ENCODE measurements around the gene FRMD7.

FRMD7 gene

DNA sequence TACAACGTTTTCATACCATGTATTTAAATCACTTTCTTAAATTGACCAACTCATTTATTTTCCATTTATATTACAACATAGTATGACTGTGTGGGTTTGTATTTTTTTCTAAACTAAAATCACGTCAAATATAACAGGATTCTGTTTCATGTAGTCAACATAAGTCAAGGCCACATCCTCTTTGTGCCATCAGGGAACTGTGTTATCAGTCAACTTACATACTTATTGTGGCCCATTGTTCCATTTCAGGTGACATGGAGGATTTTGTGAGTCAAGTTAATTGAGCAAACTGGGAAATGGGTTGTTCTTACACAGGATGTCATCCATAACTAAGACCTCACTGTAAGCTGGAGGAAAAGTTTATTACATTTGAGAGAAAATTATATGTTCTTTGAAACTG lies 68.8 kb downstream of the FRMD7 start:
- no peak for TF ChIP-seq SIN3A (IDR thresholded peaks at IDR 0.05; ENCODE audit: borderline replicate concordance, insufficient read depth, low read length)
- TF ChIP-seq FOXP2 (optimal IDR thresholded peaks at IDR 0.05; ENCODE audit: borderline replicate concordance, extremely low read depth, extremely low read length, insufficient read depth), result no peak
- TF ChIP-seq, protein P1, sequence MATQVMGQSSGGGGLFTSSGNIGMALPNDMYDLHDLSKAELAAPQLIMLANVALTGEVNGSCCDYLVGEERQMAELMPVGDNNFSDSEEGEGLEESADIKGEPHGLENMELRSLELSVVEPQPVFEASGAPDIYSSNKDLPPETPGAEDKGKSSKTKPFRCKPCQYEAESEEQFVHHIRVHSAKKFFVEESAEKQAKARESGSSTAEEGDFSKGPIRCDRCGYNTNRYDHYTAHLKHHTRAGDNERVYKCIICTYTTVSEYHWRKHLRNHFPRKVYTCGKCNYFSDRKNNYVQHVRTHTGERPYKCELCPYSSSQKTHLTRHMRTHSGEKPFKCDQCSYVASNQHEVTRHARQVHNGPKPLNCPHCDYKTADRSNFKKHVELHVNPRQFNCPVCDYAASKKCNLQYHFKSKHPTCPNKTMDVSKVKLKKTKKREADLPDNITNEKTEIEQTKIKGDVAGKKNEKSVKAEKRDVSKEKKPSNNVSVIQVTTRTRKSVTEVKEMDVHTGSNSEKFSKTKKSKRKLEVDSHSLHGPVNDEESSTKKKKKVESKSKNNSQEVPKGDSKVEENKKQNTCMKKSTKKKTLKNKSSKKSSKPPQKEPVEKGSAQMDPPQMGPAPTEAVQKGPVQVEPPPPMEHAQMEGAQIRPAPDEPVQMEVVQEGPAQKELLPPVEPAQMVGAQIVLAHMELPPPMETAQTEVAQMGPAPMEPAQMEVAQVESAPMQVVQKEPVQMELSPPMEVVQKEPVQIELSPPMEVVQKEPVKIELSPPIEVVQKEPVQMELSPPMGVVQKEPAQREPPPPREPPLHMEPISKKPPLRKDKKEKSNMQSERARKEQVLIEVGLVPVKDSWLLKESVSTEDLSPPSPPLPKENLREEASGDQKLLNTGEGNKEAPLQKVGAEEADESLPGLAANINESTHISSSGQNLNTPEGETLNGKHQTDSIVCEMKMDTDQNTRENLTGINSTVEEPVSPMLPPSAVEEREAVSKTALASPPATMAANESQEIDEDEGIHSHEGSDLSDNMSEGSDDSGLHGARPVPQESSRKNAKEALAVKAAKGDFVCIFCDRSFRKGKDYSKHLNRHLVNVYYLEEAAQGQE (IDR thresholded peaks at IDR 0.05; ENCODE audit: insufficient read depth in 1 of 2, low read depth in 2 of 2, low read length in 2 of 2), result no peak
- no peak for TF ChIP-seq TAF1 (IDR thresholded peaks at IDR 0.05; ENCODE audit: borderline replicate concordance, insufficient read depth, low read length)
- TF ChIP-seq POLR2AphosphoS5 (IDR thresholded peaks at IDR 0.05; ENCODE audit: low read depth, low read length), result no peak

DNA sequence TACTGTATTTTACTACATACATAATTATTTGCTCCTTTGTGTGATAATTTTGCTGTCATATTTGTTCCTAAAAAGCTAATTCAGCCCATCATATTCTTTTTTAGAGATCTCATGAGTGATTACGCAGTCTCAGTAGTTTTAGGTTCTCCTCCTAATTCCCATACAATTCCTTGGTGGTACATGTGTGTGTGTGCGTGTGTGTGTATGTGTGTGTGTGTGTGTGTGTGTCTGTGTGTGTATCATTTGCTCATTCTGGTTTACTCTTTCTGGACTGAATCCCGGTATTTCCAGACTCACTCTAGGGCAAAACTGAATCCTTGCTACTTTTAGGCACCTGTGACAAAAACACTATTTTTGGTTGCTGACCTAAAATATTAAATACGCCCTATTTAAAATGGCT lies 69.8 kb downstream of the FRMD7 start:
- TF ChIP-seq, protein P1 (IDR thresholded peaks at IDR 0.05; ENCODE audit: insufficient read depth in 1 of 2, low read depth in 2 of 2, low read length in 2 of 2), result no peak
- TF ChIP-seq FOXP2 (optimal IDR thresholded peaks at IDR 0.05; ENCODE audit: borderline replicate concordance, extremely low read depth, extremely low read length, insufficient read depth) (no peak), SIN3A (IDR thresholded peaks at IDR 0.05; ENCODE audit: borderline replicate concordance, insufficient read depth, low read length) (no peak), POLR2AphosphoS5 (IDR thresholded peaks at IDR 0.05; ENCODE audit: low read depth, low read length) (no peak), TAF1 (IDR thresholded peaks at IDR 0.05; ENCODE audit: borderline replicate concordance, insufficient read depth, low read length) (no peak)

DNA sequence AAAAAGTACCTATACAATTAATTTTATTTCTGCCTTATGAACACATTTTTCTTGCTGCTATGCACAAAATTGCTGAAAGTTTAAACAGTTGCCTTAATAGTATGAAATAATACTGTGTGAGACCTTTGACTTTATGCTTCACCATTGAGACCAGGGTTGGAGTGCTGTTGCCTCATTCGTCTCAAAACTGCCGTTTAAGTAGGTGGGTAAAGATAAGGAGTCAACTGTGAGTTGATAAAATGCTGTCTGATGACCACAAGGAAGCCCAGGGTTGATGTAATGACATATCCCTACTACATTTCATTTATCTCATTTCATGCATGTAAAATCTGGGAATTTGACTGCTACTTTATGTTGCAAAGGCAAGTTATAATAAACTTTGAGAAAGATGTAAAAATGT lies 81.3 kb downstream of the FRMD7 start:
- TF ChIP-seq, protein P1 (IDR thresholded peaks at IDR 0.05; ENCODE audit: insufficient read depth in 1 of 2, low read depth in 2 of 2, low read length in 2 of 2), result no peak
- TF ChIP-seq FOXP2 (optimal IDR thresholded peaks at IDR 0.05; ENCODE audit: borderline replicate concordance, extremely low read depth, extremely low read length, insufficient read depth) (no peak), POLR2AphosphoS5 (IDR thresholded peaks at IDR 0.05; ENCODE audit: low read depth, low read length) (no peak), TAF1 (IDR thresholded peaks at IDR 0.05; ENCODE audit: borderline replicate concordance, insufficient read depth, low read length) (no peak), SIN3A (IDR thresholded peaks at IDR 0.05; ENCODE audit: borderline replicate concordance, insufficient read depth, low read length) (no peak)

DNA sequence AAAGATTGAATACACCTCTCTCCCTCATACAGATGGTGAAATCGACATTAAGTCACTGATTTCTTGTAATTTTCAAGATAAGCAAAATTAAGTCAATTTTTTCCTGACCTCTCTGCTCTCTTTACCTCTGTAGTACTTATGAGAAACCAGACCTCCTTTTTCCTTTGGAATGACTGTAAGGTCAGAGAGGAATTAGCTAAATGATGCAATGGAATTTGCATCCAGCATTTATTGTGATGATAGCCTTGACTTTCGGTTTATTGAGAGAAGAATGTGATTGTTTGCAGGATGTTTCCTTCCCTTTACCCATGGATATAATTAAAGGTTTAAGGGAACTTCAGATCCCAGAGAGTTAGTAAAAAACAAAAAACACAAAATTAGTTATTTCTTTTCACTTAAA lies 82.4 kb downstream of the FRMD7 start:
- TF ChIP-seq TAF1 (IDR thresholded peaks at IDR 0.05; ENCODE audit: borderline replicate concordance, insufficient read depth, low read length) (no peak), FOXP2 (optimal IDR thresholded peaks at IDR 0.05; ENCODE audit: borderline replicate concordance, extremely low read depth, extremely low read length, insufficient read depth) (no peak), SIN3A (IDR thresholded peaks at IDR 0.05; ENCODE audit: borderline replicate concordance, insufficient read depth, low read length) (no peak), POLR2AphosphoS5 (IDR thresholded peaks at IDR 0.05; ENCODE audit: low read depth, low read length) (no peak)
- TF ChIP-seq, protein P1 (IDR thresholded peaks at IDR 0.05; ENCODE audit: insufficient read depth in 1 of 2, low read depth in 2 of 2, low read length in 2 of 2), result no peak

DNA sequence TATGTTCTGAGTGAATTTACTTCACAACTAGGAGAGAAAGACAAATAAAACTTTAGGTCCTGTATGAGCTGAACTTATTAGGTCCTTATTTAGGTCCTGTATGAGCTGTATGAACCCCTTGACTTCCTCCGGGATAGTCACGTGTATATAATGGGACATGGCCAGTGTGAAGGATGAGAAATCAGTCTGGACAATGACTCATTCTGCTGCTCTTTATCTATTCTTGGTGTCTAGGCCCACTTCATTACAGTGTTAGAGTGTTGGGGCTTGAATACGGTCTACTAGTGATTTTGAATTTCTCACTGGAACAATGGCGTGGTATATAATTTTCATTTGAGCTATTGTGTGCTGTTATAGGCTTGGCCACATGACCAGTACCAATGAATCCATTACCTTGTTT lies 82.9 kb downstream of the FRMD7 start:
- TF ChIP-seq SIN3A (IDR thresholded peaks at IDR 0.05; ENCODE audit: borderline replicate concordance, insufficient read depth, low read length) (no peak), FOXP2 (optimal IDR thresholded peaks at IDR 0.05; ENCODE audit: borderline replicate concordance, extremely low read depth, extremely low read length, insufficient read depth) (no peak), TAF1 (IDR thresholded peaks at IDR 0.05; ENCODE audit: borderline replicate concordance, insufficient read depth, low read length) (no peak), POLR2AphosphoS5 (IDR thresholded peaks at IDR 0.05; ENCODE audit: low read depth, low read length) (no peak)
- TF ChIP-seq, protein P1 (IDR thresholded peaks at IDR 0.05; ENCODE audit: insufficient read depth in 1 of 2, low read depth in 2 of 2, low read length in 2 of 2), result no peak
